Kidney glomerular epithelial cell (primary cell): ENCODE measurements around the gene NUMB.

ENCODE experiments used
- DNase-seq: peaks from one replicate; lab custom pipeline; 2025; lab: John Stamatoyannopoulos, UW

The NUMB gene

DNA sequence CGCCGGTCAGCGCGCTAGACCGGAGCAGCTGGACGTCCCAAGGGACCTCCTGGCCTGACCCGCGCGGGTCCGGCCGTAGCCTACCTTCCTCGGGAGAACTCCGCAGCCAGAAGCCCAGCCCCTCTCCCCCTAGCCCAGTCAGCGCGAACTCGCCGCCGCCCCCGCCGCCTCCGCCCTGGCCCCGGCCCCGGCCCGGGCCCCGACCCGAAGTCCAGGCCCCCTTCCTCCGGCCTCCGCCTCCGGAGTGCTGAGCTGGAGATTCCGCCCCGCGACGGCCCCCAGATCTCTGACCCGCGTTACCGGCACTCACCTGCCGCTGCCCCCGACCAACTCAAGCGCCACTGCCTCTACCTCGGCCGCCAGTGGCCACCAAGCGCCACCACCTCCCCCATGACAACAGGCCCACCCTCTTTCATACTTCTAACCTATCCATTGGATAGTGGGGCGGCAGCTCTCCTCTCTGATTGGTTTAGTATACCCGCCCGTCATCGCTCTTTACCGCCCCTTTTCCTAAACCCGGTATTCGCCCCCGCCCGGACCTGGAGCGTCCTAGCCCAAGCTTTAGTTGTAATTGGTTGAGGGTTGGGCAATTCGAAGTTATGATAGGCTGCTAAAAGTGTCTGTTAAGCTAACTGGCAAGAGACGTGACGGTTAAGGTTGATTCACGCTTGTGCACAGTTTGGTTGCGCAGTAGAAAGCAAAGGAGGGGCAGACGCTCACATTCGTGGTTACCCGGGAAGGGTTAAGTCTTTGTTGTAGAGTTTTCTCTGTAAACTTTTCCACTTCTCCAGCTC lies at the start of gene NUMB:
NUMB (minus strand) TSS at position 364 of the 794 bp plus-strand sequence. CDS start 102,795 bp downstream, outside the sequence.
- DNase-seq, result peak; percentile 99

DNA sequence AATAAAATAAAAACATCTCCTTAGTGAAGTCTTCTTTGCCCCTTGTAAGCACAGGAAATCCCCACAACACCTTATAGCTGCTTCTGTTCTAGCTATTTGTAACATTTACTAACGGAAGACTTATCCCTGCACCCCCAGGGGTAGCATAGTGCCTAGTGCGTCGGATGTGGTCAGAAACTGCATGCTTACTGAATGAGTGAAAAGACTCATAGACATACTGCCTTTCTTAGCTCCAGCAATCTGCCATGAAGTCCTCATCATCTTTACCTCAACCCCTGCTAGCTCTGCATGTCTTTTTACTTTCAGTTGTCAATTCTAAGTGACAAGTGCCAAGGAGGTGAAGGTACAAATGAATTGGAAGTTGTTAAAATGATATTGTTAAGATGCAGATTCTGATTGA lies 45.3 kb upstream of the NUMB start:
- no peak for DNase-seq

DNA sequence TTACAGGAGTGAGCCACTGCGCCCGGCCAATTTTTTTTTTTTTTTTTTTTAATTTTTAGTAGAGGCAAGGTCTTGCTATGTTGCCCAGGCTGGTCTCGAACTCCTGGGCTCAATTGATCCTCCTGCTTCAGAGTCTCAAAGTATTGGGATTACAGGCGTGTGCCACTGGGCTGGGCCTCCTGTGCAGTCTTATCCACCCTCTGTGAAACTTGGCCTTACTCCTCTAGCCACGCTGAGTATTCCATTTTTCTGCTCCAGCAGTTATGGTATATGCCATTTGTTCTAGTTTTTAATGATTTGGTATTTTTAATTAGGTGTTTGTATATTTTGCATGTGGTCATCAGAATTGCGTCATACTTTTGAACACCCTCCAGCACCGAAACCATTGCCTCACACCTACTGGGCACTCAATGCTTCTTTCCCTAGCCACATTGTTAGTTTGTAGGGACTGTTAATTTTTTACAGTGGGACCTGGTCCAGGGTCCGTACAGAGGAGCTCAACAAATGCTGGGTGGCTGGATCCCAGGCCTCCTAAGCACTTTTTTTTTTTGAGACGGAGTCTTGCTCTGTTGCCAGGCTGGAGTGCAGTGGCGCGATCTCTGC lies 43.8 kb upstream of the NUMB start:
- DNase-seq, result no peak

DNA sequence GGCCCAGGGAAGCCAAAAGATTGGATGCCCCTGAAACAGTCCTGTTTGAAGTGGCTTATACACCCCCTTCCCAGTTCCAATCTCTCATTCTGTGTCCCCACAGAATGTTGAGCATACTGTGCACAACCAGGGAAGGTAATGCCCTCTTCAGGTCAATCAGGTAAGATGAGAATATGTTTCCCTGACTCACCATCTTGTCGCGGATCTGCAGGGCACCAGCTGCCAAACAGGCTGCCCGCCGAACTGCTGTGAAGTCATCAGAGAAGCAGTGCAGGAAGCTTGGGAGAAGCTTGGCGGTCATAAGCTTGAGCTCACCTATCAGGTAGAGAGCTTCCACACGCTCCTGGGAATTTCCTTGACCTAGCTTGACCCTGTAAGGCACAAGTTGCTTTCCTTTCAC lies 42.0 kb upstream of the NUMB start:
- no peak for DNase-seq

DNA sequence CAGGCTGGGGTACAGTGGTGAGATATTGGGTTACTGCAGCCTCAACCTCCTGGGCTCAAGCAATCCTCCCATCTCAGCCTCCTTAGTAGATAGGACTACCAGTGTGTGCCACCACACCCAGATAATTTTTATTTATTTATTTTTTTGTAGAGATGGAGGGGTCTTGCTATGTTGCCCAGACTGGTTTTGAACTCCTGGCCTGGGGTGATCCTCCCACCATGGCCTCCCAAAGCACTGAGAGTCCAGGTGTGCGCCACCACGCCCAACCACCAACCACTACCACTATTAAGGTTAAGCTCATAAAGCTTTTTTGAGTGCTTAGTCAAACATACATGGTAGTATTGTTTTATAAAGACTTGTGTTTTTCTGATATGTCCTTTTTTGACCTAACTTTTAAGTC lies 36.2 kb upstream of the NUMB start:
- no peak for DNase-seq

DNA sequence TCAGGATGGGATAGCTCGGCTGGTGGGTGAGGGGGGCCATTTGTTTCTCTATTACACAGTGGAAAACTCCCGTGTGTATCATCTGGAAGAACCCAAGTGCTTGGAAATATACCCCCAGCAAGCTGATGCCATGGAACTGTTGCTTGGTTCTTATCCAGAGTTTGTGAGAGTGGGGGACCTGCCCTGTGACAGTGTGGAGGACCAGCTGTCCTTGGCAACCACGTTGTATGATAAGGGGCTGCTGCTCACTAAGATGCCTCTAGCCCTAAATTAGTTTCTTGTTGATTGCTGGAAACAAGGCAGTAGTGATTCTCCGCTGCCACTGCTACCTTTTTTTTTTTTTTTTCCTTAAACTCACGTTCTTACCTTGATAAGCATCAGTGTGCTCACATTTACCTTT lies 34.3 kb upstream of the NUMB start:
- DNase-seq, result no peak

DNA sequence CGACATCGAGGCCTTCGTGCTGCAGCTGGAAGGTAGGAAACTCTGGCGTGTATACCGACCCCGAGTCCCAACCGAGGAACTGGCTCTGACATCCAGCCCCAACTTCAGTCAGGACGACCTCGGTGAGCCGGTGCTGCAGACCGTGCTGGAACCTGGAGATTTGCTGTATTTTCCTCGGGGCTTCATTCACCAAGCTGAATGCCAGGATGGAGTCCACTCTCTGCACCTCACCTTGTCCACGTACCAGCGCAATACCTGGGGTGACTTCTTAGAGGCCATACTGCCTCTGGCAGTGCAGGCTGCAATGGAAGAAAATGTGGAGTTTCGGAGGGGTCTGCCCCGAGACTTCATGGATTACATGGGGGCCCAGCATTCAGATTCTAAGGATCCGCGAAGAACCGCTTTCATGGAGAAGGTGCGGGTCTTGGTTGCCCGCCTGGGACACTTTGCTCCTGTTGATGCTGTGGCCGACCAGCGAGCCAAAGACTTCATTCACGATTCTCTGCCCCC lies 33.8 kb upstream of the NUMB start:
- DNase-seq, result no peak

DNA sequence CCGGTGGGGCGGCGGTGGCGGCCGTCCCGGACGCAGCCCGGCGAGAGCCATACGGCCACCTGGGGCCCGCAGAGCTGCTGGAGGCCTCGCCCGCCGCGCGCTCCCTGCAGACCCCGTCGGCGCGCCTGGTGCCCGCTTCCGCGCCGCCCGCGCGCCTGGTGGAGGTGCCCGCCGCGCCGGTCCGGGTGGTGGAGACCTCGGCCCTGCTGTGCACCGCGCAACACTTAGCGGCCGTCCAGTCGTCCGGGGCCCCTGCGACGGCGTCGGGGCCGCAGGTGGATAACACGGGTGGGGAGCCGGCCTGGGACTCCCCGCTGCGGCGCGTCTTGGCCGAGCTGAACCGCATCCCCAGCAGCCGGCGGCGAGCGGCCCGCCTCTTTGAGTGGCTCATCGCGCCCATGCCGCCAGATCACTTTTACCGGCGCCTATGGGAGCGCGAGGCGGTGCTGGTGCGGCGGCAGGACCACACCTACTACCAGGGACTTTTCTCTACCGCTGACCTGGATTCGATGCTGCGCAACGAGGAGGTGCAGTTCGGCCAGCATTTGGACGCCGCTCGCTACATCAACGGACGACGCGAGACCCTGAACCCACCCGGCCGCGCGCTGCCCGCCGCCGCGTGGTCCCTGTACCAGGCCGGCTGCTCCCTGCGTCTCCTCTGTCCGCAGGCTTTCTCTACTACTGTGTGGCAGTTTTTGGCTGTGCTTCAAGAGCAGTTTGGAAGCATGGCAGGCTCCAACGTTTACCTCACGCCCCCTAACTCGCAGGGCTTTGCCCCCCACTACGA lies 33.1 kb upstream of the NUMB start:
- DNase-seq, result no peak

DNA sequence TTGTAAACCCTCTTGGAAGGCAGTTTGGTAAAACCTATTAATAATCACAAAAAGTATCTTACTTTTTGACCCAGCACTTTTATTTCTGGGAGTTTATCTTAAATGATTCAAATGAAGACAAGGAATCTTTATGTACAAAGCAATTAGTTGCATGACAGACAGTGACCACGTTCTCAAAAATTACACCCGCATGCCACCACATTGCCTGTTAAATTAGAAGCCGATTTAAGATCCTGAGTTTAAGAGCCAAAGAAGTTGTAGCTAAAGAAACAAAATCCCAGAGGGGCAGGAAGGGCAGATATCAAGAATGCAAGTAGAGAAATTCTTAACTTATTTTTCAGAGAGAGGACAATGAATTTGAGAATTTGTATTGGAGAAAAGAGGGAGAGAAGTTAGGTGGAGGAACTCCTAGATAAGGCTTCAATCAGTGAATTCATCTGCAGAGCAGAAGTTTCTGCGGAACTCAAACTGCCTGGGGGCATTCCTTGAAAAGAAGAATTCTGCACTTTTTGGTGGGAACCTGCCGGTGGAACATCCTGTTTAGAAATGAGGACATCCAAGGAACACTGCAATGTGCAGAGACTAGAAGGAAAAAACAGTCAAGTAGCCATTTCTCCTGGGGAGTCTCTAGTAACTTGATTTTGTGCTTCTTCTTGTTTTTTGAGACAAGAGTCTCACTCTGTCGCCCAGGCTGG lies 31.3 kb upstream of the NUMB start:
- no peak for DNase-seq

DNA sequence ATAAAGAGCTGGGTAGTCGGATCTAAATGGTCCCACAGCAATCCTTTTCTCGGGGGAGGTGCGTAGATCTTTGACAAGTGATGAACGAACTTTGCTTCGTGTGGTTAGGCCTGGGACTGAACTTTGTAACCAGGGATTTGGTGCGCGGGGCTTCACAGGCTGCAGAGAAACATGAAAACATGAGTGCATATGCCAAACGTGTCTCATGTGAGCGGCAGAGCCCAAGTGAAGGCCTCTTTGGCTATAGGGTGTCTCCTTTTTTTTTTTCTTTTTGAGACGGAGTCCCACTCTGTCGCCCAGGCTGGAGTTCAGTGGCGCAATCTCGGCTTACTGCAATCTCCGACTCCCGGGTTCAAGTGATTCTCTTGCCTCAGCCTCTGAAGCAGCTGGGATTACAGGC lies 20.3 kb upstream of the NUMB start:
- no peak for DNase-seq

DNA sequence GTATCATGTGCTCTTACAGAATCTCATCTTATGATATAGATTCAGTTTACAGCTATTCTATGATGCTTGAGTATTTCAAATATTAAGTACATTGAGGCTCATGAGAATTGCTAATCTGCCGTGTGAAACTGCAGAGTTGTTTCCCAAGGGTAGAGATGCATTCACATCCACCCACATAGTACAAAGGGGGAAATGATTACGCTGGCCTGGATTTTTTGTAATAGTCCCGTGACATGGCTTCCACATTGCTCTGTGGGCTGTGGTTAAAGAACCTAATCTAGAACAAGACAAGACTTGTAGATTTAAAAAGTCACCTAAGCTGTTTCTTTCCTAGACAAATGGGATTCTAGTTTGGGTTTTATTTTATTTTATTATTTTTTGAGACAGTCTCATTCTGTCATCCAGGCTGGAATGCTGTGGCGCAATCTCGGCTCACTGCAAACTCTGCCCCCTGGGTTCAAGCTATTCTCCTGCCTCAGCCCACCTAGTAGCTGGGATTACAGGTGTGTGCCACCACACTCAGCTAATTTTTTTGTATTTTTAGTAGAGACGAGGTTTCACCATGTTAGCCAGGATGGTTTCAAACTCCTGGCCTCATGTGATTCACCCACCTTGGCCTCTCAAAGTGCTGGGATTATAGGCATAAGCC lies 19.4 kb upstream of the NUMB start:
- DNase-seq, result no peak

DNA sequence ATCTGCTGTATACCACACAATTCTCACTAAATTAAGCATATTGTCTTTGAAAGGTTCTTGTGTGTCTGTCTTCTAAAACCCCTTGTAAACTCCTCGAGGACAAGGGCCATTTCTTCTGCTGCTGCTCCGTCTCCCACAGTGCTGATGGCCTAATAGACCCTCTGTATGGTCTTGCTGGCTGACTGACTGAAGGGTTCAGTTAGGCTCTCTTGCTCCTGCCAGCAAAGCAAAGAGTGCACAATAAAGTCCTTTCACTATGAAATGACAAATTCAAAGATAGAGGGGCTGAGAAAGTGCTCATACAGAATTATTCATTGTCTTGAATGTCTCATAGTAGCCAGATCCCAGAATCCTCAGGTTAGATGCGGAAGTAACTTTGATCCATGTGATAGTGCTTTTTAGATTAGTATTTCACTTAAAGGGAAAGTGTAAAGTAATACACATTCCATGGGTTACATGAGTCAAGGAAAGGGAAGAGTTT lies 18.1 kb upstream of the NUMB start:
- no peak for DNase-seq

DNA sequence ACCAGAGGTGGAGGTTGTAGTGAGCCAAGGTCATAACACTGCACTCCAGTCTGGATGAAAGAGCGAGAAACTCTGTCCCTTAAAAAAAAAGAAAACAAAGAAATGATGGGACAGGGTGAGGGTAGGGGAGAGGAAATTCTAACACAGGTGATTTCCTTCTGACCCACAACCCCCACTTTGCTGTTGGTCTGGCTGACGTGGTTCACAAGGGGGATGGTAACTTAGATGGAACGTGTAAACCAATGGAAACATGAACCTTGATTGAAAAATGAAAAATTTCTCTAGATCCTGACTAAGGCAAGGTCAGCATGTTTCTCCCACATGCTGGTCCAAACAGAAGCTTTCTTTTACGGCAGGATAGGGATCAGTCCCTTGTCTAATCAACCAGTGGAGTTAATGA lies 16.6 kb upstream of the NUMB start:
- DNase-seq, result no peak

DNA sequence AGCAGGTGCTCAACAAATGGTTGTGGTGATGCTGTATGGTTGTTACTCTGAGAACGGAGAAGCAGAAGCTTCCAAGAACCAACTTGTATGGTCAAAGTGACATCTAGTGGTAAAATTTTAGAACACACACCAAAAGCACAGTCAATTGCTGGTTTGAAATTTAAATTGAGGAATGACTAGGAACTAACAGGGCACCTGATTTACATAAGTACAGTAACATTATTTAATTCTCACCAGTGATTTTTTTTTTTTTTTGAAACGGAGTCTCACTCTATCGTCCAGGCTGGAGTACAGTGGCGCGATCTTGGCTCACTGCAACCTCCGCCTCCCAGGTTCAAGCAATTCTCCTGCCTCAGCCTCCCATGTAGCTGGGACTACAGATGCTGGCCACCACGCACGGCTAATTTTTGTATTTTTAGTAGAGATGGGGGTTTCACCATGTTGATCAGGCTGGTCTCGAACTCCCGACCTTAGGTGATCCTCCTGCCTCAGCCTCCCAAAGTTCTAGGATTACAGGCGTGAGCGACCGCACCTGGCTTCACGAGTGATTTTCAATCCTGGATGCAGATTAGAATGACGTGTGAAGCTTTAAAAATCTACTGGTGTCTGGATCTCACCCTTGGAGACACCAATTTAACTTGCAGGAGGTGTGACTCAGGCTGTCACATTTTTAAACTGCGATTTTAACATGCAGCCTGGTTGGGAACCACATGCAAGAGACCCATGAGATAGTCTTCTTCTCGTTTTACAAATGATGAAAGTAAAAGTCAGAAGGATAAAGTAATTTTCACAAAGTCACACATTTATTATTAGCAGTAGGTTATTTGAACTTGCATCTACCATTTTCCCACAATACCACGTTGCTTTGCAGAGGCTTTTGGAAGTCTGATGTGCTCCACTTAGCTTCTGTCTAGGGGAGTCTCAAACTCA lies 14.1 kb upstream of the NUMB start:
- peak; percentile 55 for DNase-seq

DNA sequence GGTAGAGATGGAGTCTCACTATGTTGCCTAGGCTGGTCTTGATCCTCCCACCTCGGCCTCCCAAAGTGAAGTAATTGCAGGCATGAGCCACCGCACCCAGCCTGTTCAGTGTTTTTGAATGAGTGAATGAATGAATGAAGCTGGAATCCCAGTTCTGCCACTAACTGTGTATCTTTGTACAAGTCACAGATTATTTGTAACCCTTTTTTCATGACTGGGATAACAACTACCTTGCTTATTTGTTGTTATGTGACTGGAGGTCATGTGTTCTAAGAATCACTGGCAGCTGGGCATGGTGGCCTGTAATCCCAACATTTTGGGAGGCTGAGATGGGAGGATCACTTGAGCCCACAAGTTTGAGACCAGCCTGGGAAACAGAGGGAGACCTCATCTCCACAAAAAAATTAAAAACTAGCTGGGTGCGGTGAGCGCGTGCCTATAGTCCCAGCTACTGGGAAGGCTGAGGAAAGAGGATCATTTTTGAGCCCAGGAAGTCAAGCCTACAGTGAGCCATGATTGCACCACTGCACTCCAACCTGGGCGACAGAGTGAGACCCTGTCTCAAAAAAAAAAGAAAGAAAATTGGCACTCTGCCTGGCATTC lies 13.3 kb upstream of the NUMB start:
- DNase-seq, result no peak

DNA sequence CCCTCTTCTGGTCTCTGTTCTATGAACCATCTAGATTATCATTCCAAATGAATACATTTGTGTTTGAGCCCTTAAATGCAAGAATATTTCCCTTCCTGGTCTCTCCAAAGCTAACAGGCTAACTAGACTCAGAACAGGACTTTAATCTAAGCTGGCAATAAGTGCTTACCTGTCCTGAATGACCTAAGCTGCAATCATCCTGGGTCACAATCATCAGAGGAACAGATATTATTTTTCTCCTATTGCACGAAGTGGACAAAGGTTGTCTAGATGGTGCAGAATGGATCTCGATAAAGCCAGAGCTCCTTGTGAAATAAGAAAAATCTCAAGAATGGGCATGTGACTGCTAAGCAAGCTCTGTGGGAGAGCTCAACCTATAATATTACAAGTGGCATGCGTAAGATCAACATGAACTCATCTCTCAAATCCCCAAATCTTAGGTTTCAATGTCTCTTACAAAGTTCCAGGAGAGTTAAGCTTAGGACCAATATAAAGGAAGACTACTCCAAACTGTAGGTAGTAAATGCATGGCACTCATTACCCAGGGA lies 10.6 kb upstream of the NUMB start:
- DNase-seq, result no peak

DNA sequence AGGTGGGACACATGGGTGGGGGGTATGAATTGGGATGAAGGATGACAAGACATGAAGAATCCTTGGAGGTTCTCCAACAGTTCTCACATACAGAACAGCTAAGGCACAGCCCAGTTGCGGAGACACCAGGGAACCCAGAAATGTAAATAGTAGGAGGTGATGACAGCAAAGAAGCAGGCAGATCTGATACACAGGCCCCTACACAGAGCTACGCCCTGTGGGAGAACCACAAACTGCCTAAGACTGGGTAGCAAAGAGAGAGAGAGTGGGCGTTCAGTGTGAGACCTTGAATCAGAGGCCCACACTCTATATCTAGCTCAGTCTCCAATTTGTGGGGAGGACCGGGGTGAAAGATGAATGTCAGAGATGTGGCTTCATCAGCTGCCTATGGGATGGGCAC lies 9.5 kb upstream of the NUMB start:
- DNase-seq, result no peak

DNA sequence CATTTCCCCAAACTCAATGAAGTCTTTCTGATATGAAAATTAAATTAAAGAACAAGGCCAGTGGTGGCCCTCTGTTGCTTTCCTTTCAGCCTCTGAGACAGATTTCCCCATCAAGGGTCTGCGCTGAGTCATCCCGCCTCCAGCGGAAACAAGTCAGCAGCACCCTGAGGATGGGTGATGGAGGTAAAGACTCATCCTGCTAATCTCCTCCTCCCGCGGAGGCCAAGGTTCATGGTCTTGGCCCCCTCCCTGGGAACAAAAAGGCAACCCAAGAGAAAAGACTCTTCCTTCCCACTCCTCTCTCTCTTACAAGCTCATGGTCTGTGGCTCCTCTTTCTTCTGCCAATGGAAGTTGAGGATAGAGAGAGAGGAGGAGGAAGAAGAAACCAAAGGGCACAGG lies 9.0 kb upstream of the NUMB start:
- DNase-seq, result no peak

DNA sequence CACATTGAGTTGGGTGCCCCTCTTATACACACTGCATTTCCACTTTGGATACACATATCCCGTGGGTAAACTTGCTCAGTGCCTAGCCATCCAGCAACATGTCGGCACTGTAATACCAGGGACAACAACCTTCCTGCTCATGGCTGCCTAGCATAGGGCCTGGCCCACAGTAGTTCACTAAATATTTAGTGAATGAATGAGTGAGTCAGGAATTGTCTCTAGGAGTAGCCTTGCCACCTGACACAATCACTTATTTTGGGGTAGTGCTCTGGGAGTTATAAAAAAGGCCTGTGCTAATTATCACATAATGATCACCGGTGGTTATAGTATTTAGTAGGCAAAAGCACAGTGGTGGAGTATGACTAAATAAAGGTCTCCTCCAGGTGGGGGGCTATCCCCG lies 8.5 kb upstream of the NUMB start:
- no peak for DNase-seq
